ENCODE measurements around the gene FCRLB. TPM values are rescaled to one million over a fixed set of nuclear protein-coding genes. Genes with fewer than 3 reads are reported as not detected.

Gene FCRLB
- total and polyA plus RNA-seq, 9 of the 15 experiments (the other 6 are each of a cell fraction or from before 2014, with no cell fraction given) = 0.20 to 4.6 (median 1.3) TPM

DNA sequence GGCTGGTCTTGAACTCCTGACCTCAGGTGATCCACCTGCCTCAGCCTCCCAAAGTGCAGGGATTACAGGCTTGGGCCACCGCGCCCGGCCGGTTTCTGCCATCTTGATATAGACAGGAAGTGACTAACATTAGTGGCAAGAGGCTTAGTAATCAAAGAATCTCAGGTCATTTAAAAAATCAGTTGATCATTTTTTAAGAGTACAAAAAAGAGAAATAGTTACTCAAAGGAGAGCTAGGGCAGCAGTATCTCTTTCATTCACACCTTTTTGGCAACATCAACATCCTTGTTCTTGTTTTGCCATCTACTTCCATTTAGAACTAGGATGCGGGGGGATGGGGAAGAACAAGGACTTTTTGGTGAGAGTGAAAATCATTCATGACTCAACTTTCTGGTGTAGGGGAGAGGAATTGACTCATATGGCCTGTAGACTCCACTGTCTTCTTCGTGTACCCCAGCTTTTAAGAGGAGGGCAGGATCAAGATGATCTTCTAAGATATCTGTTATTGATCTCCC is 8.8 kb downstream of the FCRLB start:
- ChIA-PET POLR2A (interaction anchor here (1.4 kb wide), 1 partner anchor 14 kb away, joined by 3 read pairs; no protein-coding TSS in a partner anchor), CTCF (ENCODE audit: low intra/inter-chr PET ratio) (no interaction called here)
- 5% methylated on average over 6 of the region's 6 CpGs for WGBS (ENCODE audit: insufficient coverage, low coverage, missing lambda C conversion rate)
- Histone ChIP-seq H3K9ac (ENCODE audit: insufficient read depth in 1 of 2, low read depth in 2 of 2, low read length in 2 of 2) (no peak overlapping the region), H3K27ac (ENCODE audit: extremely low read depth, low read depth, low read length) (peak overlapping the region; percentile 41; the same call in 2 of the 3 replicates), H3K4me2 (ENCODE audit: insufficient read depth, low read length) (no peak overlapping the region; the same call in 1 of the 2 replicates), H3K9me1 (ENCODE audit: control insufficient read depth, insufficient read depth, low read length) (no peaks in the 10 kb centered on the region), H3K9me3 (replicated peaks; ENCODE audit: control insufficient read depth, insufficient read depth, low read depth, low read length) (no peaks in the 10 kb centered on the region), H3K79me2 (ENCODE audit: control insufficient read depth, insufficient read depth, low read length) (peaks cover 24% of the 10 kb centered on the region), H3K4me3 (no peak overlapping the region), H3K36me3 (ENCODE audit: control insufficient read depth, insufficient read depth, low read length) (no peaks in the 10 kb centered on the region), H3K4me1 (replicated peaks in 1 of 2; ENCODE audit: control insufficient read depth in 2 of 2, insufficient read depth in 2 of 2, low read length in 2 of 2) (peaks cover 21 to 46% of the 10 kb centered on the region in 2 experiments), H3K27me3 (ENCODE audit: control insufficient read depth in 2 of 2, insufficient read depth in 2 of 2, low read length in 2 of 2) (no peaks in the 10 kb centered on the region), H2AFZ (ENCODE audit: low read depth, low read length) (peak overlapping the region; percentile 47; the same call in 1 of the 2 replicates), H4K20me1 (replicated peaks; ENCODE audit: control insufficient read depth, insufficient read depth, low read length) (no peaks in the 10 kb centered on the region)
- intact Hi-C loops (cut with micrococcal nuclease) (no loop called here), in situ Hi-C loops (cut with MboI) (no loop called here)
- BruUV-seq (replicated peaks) = no TSS peak
- no peak for FAIRE-seq
- no peak for ATAC-seq
- peak in 3 of 4 experiments; percentile 26 to 63 (median 50) for DNase-seq (ENCODE audit: extremely low read depth in 1 of 4, low spot score in 3 of 4)
- peak; percentile 92 for TF ChIP-seq FOSL1 (tag; conservative IDR thresholded peaks at IDR 0.05)
- TF ChIP-seq ZNF696 (CRISPR knock-in tag; conservative IDR thresholded peaks at IDR 0.05) = no peak
- no peak for TF ChIP-seq HEY1 (CRISPR knock-in tag; IDR thresholded peaks at IDR 0.05; ENCODE audit: borderline replicate concordance)
- no peak for TF ChIP-seq HDAC2 (IDR thresholded peaks at IDR 0.05)
- TF ChIP-seq ATF1 (CRISPR knock-in tag; IDR thresholded peaks at IDR 0.05) = no peak
- no peak for TF ChIP-seq ATF1 (tag; IDR thresholded peaks at IDR 0.05)
- TF ChIP-seq SRF (CRISPR knock-in tag; IDR thresholded peaks at IDR 0.05) = no peak
- no peak for TF ChIP-seq ZBED1 (IDR thresholded peaks at IDR 0.05)
- TF ChIP-seq CTBP1 (IDR thresholded peaks at IDR 0.05; ENCODE audit: borderline replicate concordance) = 0 out of 2 replicates have a peak, but pooled peaks have one; percentile 26
- TF ChIP-seq HNRNPLL (IDR thresholded peaks at IDR 0.05; ENCODE audit: low read depth, low read length, poor library complexity, severe bottlenecking) = no peak
- TF ChIP-seq MTA1 (IDR thresholded peaks at IDR 0.05; ENCODE audit: borderline replicate concordance) = no peak
- TF ChIP-seq, protein P1, sequence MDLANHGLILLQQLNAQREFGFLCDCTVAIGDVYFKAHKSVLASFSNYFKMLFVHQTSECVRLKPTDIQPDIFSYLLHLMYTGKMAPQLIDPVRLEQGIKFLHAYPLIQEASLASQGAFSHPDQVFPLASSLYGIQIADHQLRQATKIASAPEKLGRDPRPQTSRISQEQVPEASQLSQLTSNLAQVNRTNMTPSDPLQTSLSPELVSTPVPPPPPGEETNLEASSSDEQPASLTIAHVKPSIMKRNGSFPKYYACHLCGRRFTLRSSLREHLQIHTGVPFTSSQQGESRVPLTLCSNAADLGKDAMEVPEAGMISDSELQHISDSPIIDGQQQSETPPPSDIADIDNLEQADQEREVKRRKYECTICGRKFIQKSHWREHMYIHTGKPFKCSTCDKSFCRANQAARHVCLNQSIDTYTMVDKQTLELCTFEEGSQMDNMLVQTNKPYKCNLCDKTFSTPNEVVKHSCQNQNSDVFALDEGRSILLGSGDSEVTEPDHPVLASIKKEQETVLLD (IDR thresholded peaks at IDR 0.05) = peak; percentile 63; the same call in 1 of the 2 replicates
- TF ChIP-seq GTF2A2 (tag; IDR thresholded peaks at IDR 0.05) = no peak
- TF ChIP-seq JUN (IDR thresholded peaks at IDR 0.05; ENCODE audit: borderline replicate concordance, low read depth, low read length) = 0 out of 2 replicates have a peak, but pooled peaks have one; percentile 42
- TF ChIP-seq JUN (CRISPR knock-in tag; IDR thresholded peaks at IDR 0.05; ENCODE audit: borderline replicate concordance) = no peak
- no peak for TF ChIP-seq SPI1 (IDR thresholded peaks at IDR 0.05; ENCODE audit: borderline replicate concordance, low read depth, low read length)
- TF ChIP-seq, protein P2, sequence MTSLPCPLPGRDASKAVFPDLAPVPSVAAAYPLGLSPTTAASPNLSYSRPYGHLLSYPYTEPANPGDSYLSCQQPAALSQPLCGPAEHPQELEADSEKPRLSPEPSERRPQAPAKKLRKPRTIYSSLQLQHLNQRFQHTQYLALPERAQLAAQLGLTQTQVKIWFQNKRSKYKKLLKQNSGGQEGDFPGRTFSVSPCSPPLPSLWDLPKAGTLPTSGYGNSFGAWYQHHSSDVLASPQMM (CRISPR knock-in tag; IDR thresholded peaks at IDR 0.05) = no peak
- no peak for TF ChIP-seq ZNF431 (CRISPR knock-in tag; IDR thresholded peaks at IDR 0.05)
- peak; percentile 73 for TF ChIP-seq SMARCA4 (IDR thresholded peaks at IDR 0.05)
- 0 out of 2 replicates have a peak, but pooled peaks have one; percentile 52 for TF ChIP-seq ETV5 (CRISPR knock-in tag; IDR thresholded peaks at IDR 0.05; ENCODE audit: low read depth)
- no peak for TF ChIP-seq HNRNPH1 (optimal IDR thresholded peaks at IDR 0.05; ENCODE audit: low read depth, low read length)
- no peak for TF ChIP-seq SIRT6 (IDR thresholded peaks at IDR 0.05; ENCODE audit: low read depth, low read length)
- TF ChIP-seq, protein P3, sequence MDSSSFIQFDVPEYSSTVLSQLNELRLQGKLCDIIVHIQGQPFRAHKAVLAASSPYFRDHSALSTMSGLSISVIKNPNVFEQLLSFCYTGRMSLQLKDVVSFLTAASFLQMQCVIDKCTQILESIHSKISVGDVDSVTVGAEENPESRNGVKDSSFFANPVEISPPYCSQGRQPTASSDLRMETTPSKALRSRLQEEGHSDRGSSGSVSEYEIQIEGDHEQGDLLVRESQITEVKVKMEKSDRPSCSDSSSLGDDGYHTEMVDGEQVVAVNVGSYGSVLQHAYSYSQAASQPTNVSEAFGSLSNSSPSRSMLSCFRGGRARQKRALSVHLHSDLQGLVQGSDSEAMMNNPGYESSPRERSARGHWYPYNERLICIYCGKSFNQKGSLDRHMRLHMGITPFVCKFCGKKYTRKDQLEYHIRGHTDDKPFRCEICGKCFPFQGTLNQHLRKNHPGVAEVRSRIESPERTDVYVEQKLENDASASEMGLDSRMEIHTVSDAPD (CRISPR knock-in tag; IDR thresholded peaks at IDR 0.05) = no peak

Data from K562 (cell line).